HS-5 (cell line): ENCODE results near the gene TUBGCP5.
"Not testable (repeated sequence)": the region's sequence is repeated elsewhere in the genome, so short reads cannot be mapped to it uniquely, and the experiment has no call there.

Experiments
- DNase-seq: peaks from one replicate; pipeline ENCODE4 v3.0.0-alpha.2; 2012; ENCODE audit warnings: low read depth

Gene TUBGCP5

GRCh38 chr15:23041736-23042135 lies 2.4 kb upstream of the TUBGCP5 start:
- not testable (repeated sequence) for DNase-seq

- DNase-seq = no peak
Observed at GRCh38 chr15:23039917-23040281, 530 bp upstream of the TUBGCP5 start.

- DNase-seq = peak; percentile 37
Observed at GRCh38 chr15:23038726-23039142, 635 bp downstream of the TUBGCP5 start.

- peak; percentile 33 for DNase-seq
Observed at GRCh38 chr15:23035964-23036566, 3.3 kb downstream of the TUBGCP5 start.

- DNase-seq = no peak
Observed at GRCh38 chr15:23033979-23034378, 5.4 kb downstream of the TUBGCP5 start.

GRCh38 chr15:23026218-23026617 lies 13.2 kb downstream of the TUBGCP5 start:
- no peak for DNase-seq

DNA sequence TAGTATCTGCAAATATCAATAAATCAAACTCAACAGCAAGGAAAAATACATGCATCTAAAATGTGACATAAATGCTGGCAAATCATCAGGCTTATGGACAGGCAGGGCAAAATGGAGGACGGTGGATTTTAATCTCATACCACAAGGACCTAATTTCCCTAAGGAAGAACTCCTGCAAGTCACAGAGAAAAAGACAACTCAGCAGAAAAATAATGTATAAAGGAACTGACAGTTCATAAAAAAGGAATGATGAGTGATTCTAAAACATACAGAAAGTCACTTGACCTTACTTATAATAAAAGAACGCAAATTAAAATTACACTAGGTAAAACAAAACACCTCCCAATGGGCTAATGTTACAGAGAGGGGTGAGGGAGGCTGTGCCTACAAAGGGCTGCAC lies 17.2 kb downstream of the TUBGCP5 start:
- DNase-seq = no peak

DNA sequence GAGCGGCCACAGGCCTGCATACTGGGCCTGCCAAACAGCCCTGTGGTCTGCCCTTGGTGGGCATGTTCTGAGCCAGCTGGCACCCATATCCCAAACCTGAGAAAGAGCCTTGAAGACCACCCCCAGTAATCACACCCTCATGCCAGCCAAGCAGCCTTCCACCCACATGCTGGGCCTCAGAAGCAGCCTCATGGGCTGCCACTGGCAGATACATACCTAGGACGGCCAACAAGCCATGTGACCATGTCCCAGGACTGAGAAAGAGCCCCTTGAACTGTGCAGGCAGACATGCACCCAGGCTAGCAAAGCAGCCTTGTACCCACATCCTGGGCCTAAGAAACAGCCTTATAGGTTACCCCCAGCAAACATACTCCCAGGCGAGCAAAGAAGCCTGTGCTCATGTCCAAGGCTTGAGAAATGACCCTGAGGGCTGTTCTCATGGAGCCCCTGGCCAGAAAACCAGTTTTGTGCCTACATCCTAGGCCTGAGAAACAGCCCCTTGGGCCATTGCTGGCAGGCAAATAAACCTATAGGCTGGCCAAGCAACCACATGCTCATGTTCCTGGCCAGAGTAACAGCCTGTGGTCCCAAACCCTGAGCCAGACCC lies 24.9 kb downstream of the TUBGCP5 start:
- no peak for DNase-seq

- DNase-seq = no peak
Observed at GRCh38 chr15:23013681-23014080, 25.7 kb downstream of the TUBGCP5 start.

- DNase-seq = not testable (repeated sequence)
Observed at GRCh38 chr15:23012616-23013015, 26.8 kb downstream of the TUBGCP5 start.

- DNase-seq = no peak
Observed at GRCh38 chr15:23003736-23004135, 35.6 kb downstream of the TUBGCP5 start.

DNA sequence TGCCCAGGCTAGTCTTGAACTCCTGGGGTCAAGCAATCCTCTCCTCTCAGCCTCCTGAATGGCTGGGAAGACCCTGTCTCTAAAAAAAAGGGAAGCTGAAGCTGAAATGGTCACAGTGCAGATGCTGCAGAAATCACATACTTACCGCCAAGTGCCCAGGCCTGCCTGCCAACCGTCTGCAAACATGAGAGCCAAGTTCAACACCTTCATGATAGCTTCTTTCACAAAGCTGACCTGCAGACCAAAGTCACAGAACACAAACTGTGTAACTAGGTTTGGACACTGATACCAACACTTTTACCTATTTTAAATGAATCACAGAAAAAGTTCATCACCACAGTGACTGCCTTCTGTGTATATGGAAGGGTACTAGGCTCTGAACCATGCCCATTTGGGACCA lies 36.4 kb downstream of the TUBGCP5 start:
- DNase-seq = no peak

- DNase-seq = no peak
Observed at GRCh38 chr15:22995795-22996194, 43.6 kb downstream of the TUBGCP5 start.

GRCh38 chr15:22992024-22992326 lies 47.4 kb downstream of the TUBGCP5 start:
- no peak for DNase-seq

GRCh38 chr15:22989576-22990477 lies 49.5 kb downstream of the TUBGCP5 start:
- no peak for DNase-seq

GRCh38 chr15:22988811-22989210 lies 50.6 kb downstream of the TUBGCP5 start:
- DNase-seq = no peak

DNA sequence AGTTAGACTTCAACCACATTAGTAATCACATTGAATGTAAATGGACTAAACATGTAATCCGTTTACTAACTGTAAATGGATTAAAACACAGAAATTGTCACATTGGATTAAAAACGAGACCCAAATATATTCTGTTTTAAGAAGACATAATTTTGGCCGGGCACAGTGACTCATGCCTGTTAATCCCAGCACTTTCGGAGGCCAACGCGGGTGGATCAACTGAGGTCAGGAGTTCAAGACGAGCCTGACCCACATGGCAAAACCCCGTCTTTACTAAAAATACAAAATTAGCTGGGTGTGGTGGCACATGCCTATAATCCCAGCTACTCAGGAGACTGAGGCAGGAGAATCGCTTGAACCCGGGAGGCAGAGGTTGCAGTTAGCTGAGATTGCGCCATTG lies 57.4 kb downstream of the TUBGCP5 start:
- not testable (repeated sequence) for DNase-seq

DNA sequence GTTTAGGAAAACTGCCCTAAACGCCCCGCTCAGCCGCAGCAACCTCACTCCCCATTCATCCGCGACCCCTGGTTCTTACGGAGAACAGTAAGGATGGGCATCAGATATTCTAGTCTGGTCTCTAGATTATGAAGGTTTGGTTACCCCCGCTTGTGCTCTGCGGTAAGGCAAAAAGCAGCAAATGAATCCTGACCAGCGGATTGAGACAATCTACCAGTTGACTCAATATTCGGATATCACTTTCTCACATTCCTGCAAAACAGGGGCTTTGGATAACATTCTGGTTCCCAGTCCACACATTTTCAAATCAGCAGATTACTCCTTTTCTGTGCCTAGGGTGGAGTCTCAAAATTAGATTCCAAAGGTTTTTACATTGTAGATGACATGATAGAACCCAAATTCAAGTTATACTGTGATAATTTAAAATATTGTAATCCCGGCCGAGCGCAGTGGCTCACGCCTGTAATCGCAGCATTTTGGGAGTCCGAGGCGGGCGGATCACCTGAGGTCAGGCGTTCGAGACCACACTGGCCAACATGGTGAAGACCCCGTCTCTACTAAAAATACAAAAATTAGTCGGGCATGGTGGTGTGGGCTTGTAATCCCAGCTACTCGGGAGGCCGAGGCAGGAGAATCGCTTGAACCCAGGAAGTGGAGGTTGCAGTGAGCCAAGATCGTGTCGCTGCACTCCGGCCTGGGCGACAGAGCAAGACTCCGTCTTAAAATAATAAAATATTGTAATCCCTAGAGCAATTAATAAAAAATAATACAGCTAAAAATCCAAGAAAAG lies 58.1 kb downstream of the TUBGCP5 start:
- no peak for DNase-seq

GRCh38 chr15:22980189-22981050 lies 58.9 kb downstream of the TUBGCP5 start, which contains the start of gene CYFIP1:
TSS of gene CYFIP1 (minus strand) at chr15:22980368. CDS start at chr15:22947285, 33,083 bp downstream.
- DNase-seq = no peak

DNA sequence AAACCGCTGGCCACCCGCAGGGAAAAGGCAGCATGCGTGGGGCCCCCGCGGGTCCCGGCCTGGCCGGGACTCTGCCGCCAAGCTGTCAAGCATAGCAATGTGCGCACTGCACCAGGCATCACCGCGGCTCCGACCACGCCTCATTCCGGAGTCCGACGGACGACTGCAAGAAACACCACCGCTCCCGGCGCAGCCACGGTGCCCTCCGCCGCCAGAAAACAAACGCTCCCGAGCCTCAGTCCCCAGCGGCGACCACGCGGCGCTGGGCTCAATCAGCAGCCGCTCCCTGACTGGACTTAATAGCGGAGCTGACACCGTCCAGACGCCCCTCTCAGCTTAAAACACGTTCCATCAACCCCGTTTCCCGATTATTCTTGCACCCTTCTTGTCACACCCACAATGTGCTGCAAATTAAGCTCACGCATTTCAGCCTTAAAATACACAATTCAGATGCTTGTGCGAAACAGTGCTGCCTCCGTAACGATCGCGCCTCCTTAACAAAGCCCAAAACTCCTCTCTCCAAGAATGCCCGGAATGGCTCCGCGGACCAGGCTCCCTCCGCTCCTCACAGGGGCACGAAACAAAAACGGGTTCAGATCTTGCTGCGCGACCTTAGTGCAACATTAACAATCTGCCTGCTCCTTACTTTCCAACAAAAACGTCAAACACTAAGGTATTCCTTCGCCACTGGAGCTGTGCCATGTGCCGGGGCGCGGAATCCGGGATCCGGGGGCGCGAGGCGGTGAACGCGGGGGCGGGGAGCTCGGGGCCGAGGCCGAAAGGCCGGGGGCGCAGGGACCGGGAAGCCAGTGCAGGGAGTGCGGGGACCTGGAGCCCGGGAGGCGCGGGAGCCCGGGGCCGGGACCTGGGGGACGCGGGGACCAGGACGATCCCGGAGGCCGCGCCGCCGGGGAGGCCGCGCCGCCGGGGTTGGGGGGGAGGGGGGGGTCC lies 59.9 kb downstream of the TUBGCP5 start:
- no peak for DNase-seq
